C4-2B (cell line): Measurements from ENCODE around the gene H2AZ2.

Experiments
- H3K27ac ChIP-seq: fragments of 450-650 bp; 2 replicates; pipeline ENCODE4 v1.5.1; 2017
- ZFX ChIP-seq: fragments of 450-650 bp; IDR thresholded peaks from 2 replicates; pipeline ENCODE4 v1.6.1; 2017
- TF ChIP-seq, protein P1 (sequence below): fragments of 450-650 bp; conservative IDR thresholded peaks from 2 replicates; pipeline ENCODE4 v1.5.1; 2017; ENCODE audit warnings: mild to moderate bottlenecking

Gene H2AZ2

DNA sequence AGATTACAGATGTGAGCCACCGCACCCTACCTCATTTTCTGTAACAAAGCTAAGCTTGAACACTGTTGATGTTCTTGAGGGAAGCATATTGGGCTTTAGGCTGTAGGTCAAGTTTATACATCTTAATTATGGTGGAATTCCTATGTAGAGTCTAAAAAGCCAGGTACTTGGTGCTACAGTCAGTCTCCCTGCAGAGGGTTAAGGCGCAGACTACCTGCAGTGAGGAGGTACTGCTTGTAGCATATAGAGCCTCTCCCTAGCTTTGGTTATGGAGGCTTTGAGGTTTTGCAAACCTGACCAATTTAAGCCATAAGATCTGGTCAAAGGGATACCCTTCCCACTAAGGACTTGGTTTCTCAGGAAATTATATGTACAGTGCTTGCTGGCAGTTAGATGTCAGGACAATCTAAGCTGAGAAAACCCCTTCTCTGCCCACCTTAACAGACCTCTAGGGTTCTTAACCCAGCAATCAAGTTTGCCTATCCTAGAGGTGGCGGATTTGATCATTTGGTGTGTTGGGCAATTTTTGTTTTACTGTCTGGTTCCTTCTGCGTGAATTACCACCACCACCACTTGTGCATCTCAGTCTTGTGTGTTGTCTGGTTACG is 45.4 kb downstream of the H2AZ2 start:
- H3K27ac ChIP-seq: no peak overlapping the region
- no peak for TF ChIP-seq ZFX
- TF ChIP-seq, protein P1, sequence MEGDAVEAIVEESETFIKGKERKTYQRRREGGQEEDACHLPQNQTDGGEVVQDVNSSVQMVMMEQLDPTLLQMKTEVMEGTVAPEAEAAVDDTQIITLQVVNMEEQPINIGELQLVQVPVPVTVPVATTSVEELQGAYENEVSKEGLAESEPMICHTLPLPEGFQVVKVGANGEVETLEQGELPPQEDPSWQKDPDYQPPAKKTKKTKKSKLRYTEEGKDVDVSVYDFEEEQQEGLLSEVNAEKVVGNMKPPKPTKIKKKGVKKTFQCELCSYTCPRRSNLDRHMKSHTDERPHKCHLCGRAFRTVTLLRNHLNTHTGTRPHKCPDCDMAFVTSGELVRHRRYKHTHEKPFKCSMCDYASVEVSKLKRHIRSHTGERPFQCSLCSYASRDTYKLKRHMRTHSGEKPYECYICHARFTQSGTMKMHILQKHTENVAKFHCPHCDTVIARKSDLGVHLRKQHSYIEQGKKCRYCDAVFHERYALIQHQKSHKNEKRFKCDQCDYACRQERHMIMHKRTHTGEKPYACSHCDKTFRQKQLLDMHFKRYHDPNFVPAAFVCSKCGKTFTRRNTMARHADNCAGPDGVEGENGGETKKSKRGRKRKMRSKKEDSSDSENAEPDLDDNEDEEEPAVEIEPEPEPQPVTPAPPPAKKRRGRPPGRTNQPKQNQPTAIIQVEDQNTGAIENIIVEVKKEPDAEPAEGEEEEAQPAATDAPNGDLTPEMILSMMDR: no peak

DNA sequence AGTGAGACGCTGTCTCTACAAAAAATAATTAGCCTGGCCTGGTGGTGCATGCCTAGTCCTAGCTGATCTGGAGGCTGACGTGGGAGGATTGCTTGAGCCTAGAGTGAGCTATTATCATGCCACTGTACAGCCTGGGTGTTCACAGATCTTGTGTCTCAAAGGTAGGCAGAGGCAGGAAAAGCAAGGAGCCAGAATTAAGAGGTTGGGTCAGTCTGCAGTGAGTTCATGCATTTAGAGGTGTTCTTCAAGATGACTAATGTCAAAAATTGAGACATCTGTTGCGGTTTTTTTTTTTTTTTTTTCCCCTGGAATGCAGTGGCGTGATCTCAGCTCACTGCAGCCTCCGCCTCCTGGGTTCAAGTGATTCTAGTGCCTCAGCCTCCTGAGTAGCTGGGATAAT is 46.0 kb downstream of the H2AZ2 start:
- no peak for TF ChIP-seq ZFX
- H3K27ac ChIP-seq: no peak overlapping the region

DNA sequence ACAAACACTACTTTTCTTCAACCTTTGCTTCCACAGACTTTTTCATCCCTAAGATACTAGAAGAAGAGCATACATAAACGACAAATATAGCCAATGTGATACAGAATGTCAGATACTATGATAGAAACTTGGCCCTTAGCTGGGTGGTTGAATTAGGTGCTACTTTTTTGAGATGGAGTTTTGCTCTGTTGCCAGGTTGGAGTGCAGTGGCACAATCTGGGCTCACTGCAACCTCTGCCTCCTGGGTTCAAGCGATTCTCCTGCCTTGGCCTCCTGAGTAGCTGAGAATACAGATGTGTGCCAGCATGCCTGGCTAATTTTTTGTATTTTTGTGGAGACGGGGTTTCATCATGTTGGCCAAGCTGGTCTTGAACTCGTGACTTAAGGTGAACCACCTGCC is 47.9 kb downstream of the H2AZ2 start:
- no peak for TF ChIP-seq ZFX
- TF ChIP-seq, protein P1: no peak
- no peak overlapping the region for H3K27ac ChIP-seq

DNA sequence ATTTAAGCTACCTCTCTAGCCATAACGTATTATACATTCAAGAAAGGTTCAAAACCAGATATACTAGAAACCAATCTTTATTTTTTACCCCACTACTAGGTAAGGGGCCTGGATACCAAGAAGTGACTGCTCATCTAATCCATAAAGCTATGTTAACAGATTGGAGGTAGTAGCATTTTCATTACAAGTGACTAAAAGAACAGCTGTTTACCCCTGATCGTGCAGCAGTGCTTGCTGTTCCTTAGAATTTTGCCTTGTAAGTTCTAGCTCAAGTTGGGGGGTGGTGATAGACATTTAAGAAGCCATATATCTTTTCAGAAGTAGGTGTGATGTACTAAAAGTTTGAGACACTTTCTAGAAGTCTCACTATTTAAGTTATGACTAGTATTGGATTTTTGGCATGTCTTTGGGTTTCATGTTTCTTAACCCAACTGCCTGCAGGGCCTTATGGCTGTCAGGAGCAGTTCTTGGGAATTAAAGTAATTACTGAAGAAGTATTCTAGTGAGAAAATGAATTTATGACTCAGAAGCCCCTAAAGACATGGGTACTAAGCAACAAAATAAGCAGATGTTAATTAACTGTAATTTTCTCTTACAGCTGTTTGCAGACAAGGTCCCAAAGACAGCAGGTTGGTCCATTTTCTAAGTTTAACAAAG is 49.1 kb downstream of the H2AZ2 start:
- peak overlapping the region; percentile 98; the same call in 1 of the 2 replicates for H3K27ac ChIP-seq
- TF ChIP-seq, protein P1: no peak
- TF ChIP-seq ZFX: no peak

DNA sequence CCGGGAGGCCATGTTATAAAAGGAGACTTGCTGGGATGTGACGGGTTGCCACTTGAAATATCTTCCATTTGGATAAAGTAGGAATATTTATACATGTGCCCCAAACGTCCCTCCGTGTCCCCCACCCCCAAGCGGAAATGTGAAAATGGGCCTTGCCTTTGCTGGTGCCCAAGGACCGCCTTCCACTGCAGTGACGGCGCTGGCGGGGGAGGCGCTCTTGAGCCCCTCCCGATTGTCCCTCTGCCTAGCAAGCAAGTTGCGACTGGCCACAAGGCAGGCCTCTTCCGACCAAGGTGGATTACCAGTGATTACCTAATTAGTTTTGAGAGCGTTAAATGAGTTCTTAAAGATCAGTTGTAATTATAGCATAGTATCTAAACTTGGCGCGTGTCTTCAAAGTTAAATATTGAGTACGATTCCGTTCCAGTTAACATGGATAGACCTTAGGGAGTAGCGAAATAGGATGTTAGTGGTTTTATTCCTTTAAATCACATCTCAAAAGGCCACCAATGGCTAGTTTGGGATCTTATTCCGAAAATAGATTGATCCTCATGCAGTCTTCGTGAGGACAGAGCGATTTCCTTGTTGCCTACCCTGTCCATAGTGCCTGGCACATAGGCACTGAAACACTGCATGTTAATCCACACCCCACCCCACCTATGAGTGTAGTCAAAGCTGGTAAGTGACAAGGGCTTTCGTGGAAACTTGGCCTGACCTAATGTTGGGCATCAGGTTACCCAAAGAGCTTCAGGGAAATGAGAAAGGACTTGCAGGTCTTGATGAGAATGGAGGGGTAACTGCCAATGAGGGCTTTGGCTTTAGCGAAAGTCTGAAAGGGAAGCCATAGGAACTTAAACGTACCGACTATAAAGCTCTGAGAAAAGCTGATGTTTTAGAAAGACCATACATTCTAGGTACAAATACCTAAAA is 50.3 kb downstream of the H2AZ2 start:
- no peak for TF ChIP-seq ZFX
- TF ChIP-seq, protein P1: peak; percentile 63
- peak overlapping the region; percentile 98 for H3K27ac ChIP-seq

DNA sequence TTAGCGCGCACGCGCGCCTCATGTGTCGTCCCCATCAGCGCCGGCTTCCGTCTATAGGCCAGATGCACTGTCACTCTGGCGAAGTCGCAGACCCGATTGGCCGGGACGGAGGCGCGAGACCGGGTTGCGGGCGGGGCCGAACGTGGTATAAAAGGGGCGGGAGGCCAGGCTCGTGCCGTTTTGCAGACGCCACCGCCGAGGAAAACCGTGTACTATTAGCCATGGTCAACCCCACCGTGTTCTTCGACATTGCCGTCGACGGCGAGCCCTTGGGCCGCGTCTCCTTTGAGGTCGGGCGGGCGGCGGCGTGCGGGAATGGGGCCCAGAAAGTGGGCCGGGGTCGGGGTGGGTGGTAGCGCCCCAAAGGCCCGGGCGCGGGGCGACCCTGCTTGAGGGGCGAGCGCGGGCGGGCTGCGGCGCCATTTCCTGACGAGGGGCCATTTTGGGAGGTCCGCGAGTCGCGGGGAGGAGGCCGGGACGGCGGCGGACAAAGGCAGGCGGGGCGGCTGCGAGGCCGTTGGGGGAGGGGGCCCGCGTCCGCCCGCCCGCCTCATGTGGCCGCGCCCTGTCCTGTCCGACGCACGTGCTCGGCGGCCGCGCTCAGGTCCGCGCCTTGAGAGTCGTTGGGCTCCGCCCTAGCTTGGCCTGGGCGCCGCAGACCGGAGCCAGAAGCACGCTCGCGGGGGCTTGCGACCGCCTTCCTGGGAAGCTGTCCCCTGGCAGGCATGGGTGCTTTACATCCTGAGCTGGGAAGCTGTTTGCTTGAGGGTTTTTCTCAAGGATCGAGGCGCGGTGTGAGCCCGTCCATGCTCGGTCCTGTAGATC is 51.2 kb downstream of the H2AZ2 start, which contains the start of gene PPIA:
Gene PPIA (plus strand): TSS at position 178 of the 825 bp plus-strand sequence. CDS start 44 bp downstream, at position 222.
- TF ChIP-seq, protein P1: no peak
- peak; percentile 48; the same call in 1 of the 2 replicates for TF ChIP-seq ZFX
- H3K27ac ChIP-seq: peak within 1 kb of the TSS; percentile 98

DNA sequence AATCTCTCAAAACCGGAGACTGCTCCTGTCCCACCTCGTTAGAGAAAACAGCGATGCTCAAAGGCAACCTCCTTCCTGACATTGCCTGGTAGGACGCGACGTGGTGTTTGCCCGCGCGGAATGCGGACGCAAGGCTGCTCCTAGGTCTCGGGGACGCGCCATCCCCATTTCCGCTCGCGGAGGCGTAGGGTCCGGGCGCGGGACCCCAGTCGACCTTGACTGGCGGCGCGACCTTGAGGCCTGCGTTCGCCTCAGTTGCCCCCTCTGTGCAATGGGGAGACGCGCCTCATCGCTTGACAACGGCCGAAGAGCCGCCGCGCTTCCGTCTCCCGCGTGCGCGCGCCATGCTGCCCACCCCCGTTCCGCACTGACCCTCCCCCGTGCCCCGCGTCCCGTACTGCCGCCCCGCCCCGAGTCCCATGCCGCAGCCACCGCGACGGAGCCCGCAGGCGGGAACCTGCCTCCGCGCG is 51.8 kb downstream of the H2AZ2 start:
- H3K27ac ChIP-seq: peak overlapping the region; percentile 98
- TF ChIP-seq, protein P1: no peak
- TF ChIP-seq ZFX: no peak
